GM11168 (cell line): Measurements from ENCODE around the gene GTF3C2.
"Not testable (repeated sequence)": the region's sequence is repeated elsewhere in the genome, so short reads cannot be mapped to it uniquely, and the experiment has no call there.

Experiments
- in situ Hi-C: fragments of 300-500 bp; cut with MboI; formaldehyde crosslinking; loops from one replicate; pipeline ENCODE4 v1.12.0; 2022; ENCODE audit warnings: low sequenced_read_pairs; ENCODE audit not compliant: unreplicated experiment

The GTF3C2 gene

DNA sequence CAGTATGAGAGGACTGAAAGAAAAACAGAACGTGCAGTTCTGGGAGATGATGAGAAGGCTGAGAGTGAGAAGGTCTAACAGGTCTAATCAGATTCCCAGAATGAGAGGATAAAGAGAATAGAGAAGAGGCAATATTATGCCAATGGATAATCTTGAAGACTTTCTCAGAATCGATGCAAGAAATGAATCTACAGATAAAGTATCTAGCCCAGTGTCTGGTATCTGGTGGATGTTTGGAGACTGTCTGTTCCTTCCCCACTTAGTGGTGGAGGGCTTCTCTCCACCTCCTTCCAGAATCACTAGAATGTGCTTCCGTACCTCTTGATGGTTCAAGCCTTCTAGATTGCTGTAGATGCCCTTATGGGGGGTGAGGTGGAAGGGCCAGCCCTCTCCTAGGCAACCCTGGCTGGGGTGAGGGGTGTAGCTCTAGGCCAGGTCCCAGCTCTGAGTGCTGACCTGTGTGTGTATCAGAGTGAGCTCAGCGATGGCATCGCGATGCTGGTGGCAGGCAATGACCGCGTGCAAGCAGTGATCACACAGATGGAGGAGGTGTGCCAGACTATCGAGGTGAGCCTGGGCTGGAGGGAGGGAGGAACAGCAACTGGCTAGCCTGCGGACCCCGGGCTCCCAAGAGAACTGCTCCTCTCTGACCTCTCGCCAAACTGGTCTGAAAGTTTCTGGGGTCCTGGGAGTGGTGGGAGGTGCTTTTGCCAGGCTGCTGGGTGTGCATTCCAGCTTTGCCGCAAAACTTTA lies 51.9 kb downstream of the GTF3C2 start:
- in situ Hi-C loops: no loop called here

DNA sequence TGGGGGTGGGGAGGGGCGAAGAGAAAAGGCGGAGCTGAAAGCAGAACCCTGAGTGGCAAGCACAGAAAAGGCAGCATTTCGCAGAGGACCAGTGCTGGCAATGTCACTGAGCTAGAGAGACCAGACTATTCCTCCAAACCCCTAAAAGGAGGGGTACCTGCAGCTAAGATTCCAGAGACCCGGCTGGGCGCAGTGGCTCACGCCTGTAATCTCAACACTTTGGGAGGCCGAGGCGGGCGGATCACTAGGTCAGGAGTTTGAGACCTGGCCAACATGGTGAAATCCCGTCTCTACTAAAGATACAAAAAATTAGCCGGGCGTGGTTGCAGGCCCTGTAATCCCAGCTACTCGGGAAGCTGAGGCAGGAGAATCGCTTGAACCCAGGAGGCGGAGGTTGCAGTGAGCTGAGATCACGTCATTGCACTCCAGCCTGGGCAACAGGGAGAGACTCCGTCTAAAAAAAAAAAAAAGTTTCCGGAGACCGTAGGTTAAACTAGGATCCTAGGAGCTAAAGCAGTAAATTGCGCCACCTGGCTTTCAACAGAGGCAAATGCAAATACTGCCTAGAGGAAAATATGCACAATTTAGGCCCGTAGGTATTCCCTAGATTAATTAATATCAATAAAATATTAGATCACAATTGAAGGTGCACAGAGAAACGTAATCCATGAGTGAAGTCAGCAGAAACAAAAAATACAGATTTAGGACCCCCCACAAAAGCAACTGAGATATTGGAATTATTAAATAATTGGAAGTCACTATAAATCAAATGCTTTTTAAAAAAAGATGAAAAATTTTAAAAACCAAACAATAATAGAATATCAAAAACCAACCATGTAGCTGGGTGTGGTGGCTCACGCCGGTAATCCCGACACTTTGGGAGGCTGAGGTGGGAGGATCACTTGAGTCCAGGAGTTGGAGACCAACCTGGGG lies 53.2 kb downstream of the GTF3C2 start:
- in situ Hi-C loops: no loop called here

DNA sequence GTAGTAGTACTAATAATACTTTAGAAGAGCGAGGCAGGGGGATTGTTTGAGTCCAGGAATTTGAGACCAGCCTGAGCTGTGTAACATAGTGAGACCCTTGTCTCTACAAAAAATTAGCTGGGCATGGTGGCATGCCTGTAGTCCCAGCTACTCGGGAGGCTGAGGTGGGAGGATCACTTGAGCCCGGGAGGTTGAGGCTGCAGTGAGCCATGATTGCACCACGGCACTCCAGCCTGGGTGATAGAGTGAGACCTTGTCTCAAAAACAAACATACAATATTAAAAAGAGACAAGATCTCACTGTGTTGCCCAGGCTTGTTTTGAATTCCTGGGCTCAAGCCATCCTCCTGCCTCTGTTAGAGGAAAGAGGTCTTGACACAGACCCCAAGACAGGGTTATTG lies 56.0 kb downstream of the GTF3C2 start:
- in situ Hi-C loops: not testable (repeated sequence)

DNA sequence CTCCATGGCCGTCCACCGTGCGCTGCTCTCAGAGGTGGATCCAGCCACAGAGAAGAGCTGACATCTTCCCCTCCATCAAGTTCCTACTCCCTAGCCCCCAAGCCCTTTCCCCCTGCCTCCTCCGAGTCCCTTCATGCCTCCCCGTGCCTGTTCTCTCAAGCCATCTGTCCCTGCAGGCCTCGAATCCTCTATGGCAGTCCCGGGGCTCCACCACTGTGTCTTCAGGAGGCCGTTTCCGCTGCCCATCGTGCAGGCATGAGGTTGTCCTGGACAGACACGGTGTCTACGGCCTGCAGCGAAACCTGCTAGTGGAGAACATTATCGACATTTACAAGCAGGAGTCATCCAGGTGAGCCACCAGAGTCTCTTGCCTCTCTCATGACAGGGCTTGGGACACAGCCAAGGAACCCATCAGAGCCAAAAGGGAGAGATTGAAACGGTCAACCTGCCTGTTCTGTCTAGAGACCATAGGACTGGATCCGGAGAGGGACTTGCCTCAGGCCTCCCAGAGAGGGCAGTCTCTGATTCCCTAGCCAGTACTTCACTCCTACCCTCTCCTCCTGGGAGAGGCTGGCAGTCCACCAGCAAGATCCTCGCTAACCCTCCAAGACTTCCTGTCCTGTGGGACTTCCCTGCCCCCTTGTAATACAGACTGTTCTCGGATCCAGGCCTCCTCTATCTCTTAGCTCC lies 58.0 kb downstream of the GTF3C2 start:
- in situ Hi-C loops: no loop called here

DNA sequence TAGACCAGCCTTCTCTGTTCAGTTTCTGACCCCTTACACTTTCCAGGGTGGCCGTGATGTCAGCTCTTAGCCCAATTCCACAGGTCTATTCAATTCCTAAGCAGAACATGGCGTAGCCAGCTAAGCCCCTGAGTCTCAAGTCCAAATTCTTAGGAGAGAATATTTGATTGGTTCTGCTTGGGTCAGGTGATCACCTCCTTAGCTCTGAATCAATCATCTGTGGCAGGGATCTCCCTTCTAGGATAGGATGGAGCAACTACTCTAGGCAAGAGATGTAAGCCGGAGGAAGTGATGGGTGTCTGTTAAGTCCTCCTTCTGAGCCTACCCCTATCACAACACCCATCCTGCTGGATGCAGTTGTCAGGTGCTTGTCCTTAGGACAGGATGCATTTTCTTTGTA lies 59.4 kb downstream of the GTF3C2 start:
- in situ Hi-C loops: no loop called here

DNA sequence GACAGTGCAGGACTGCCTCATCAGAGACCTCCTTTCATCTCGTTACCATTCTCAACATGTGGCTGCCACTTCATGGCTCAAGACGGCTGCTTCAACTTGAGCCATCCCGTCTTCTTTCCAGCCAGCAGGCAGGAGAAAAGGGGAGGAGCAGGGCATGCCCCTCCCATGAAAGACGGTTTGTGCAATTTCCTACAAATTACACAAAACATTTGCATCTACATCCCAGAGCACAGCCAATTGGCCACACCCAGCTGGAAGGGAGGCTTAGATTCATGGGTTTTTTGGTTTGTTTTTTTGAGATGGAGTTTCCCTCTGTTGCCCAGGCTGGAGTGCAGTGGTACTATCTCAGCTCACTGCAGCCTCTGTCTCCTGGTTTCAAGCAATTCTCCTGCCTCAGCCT lies 60.1 kb downstream of the GTF3C2 start:
- in situ Hi-C loops: no loop called here

DNA sequence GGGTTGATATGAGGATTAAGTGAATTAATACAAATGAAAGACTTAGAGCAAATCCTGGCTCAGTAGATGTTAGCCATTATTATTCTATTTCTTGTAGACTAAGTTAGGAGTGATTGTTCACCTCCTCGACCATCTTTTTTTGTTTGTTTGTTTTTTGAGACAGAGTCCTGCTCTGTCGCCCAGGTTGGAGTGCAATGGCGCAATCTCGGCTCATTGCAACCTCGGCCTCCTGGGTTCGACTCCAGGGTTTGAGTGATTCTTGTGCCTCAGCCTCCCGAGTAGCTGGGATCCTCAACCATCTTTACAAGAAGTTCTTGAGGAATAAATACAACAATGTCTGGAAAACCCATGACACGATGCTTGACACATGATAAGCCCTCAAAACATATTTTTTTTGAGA lies 61.6 kb downstream of the GTF3C2 start:
- in situ Hi-C loops: no loop called here

DNA sequence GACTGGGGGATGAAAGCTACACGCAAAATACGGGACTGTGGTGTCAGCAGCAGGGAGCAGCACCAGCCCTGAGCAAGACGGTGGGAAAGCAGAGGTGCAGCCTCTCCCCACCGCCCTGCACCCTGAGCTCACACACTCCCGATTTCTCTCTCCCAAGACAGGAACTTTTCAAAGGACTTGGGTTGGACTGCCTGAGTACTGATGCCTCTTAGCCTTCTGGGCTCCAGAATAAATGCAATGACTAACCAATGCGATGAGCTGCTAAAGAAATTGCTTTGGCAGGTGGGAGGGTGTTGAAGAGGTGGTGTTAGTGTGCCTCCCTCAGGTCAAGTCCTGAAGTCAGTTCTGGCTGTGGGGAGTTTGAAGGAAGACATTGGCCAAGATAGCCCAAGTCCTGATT lies 64.7 kb downstream of the GTF3C2 start:
- in situ Hi-C loops: no loop called here

DNA sequence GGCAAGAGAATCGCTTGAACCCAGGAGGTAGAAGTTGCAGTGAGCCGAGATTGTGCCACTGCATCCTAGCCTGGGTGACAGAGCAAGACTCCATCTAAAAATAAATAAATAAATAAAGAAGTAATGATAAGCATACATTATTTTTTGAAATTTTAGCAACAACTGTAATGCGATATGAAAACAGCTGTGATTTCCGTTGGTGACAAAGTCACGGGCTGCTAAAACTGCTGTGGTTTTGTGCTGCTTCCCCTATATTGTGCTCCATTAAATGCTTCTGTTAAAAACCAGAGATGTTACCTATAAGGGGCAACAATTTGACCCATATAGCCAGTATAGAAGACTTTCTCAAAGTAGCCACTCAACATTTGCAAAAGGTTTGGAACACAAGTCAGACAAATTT lies 66.0 kb downstream of the GTF3C2 start:
- in situ Hi-C loops: no loop called here

DNA sequence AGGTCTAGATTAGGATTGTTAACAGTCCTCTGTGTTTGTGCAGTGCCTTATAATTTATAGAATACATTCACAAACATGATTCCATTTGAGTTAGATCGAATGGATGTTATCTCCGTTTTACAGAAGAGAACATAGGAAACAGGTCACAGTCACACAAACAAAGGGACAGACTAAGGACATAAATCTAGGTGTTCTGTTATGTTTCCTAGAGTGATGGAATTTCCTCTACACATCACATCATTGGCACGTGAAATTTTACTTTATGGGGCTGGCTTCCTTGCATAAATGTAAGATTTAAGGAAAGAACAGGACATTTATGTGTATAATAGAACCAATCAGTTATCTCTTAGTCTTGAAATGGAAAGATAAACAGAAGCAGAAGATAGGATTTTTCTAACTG lies 68.0 kb downstream of the GTF3C2 start:
- in situ Hi-C loops: no loop called here

DNA sequence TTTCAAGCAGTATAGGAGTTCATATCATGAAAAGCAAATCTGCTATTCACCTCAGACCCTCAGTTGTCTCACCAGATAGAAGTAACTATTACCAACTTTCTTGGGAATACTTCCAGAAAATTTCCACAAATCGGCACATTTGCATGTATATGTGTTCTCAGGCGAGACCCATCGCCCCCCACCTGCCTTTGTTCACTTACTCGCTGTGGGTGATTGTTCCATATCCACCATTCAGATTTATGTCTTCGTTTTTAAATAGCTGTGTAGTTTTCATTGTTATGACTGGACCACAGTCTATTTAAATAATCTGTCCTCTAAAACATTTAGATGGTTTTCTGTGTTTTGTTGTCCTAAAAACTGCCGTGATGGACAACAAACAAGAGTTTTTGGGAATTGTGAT lies 71.1 kb downstream of the GTF3C2 start:
- in situ Hi-C loops: no loop called here

DNA sequence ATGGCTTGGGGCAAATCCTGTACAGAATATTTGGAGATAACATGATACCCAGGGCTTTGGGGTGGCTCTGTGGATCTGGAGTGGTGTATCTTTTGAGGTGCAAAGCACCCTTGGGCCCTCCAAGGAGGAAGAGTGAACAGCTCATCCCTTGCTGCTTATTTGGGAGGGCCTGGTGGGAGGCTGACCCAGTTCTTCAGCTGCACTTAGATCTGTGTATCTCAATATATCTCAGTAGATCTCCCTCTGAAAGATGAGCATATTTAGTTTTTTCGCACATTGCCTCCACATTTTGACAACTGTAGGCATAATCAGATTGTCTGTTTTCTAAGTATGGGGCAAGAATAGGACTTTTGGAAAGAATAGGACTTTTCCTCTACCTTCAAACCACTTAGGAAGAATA lies 71.6 kb downstream of the GTF3C2 start:
- in situ Hi-C loops: no loop called here

DNA sequence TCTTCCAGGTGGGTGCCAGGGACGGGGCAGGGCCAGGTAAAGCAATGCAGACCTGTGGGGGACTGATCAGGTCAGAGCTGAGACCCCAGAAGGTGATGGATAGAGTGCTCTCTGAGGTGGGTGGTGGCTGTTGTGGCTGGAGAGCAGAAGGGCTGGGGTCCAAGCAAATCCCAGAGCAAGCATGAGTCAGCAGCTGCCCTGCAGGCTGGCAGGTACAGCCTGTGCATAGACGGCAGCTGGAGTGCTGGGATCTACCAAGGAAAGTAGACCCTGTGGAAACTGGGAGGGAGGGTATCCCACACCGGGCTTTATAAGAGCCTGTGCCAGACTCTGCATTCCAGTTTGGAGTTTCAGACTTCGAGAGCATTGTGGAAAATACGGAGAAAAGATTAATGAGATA lies 73.7 kb downstream of the GTF3C2 start:
- in situ Hi-C loops: no loop called here

DNA sequence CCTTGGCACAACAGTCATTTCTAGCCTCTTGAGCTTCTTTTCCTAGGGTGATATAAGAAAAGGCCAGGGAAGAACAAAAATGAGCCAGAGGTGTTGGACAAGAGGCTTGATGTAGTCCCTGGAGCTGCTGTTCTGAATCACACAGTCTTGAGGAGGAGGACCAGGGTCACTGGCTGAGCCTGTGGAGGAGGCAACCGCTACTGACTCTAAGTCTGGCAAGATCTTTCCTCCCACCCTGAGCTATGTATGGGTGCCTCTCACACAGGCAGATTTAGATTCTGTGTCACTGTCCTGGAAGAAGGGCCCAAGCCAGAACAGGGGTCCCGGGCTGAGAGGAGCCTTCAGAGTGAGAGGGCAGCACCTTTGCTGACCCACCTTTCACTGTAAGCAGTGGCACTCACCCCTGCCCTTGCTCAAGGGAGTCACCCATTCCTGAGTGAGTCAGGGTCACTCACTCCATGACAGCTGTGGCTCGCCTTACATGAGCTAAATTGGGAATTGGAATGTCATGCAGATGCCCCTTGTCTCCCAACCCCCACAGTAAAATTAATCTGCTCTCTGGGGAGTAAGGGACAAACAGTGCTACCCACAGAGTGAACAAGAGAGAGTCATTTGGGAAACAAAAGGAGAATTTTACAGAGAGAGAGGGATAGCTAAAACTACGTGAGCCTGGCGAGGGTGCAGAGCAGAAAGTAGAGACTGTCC lies 74.6 kb downstream of the GTF3C2 start, which contains the start of gene TRIM54:
Gene TRIM54 (plus strand): TSS at position 575 of the 705 bp plus-strand sequence. CDS start 303 bp downstream, outside the sequence.
- in situ Hi-C loops: no loop called here

DNA sequence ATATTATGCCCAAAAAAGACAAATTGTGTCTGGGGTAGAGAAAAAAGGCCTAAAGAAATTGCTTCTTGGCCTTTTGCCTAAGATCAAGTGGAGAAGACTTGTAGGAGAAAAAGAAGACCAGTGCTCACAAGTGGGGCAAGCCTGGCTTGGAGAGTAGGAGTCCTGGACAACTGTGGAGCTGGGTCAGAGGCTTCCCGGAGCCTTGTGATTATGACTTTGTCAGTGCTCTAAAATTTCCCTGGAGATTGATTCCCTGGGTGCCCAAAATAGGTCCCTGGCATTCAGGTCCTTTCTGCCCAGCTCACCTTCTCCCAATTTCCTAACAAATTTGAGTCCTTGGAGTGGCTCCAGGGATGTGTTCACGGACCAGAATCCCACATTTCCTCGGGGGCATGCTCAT lies 75.1 kb downstream of the GTF3C2 start:
- in situ Hi-C loops: no loop called here

DNA sequence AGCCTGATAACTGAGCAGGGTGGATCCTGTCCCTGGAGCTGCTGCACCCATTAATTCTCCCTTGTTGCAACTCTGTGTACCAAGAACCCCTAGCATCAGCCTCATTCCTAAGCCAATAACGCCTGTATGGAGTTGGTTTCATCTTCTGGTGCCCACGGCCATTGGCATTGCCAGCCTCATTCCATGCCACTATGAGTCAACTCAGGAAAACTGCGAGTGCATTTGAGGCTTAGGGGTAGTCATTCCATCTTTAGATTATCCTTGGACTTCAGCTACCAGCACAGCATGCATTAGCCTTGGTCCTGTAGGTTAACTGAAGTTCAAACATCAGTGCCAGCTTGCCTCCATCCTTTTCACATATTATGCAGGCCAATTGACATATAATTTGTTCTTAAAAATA lies 75.7 kb downstream of the GTF3C2 start:
- in situ Hi-C loops: no loop called here

DNA sequence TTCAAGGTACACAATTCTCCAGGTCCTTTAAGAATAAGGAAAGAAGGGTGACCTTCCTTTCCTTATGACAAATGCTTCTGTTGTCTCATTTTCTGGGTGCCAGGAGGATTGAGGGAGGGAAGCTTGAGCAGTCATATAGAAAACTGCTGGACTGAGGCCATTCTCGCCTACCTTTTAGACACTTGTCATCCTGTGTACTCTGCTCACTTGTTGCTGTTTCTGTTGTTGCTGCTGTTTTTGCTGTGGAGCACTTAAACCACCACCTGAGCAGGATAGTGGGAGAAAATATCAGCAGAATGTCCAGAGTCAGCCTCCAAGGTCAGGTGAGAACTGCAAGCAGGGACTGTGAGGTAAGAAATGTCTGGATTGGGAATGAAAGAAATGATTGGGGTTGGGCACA lies 78.6 kb downstream of the GTF3C2 start:
- in situ Hi-C loops: no loop called here
